Measurements from ENCODE around the gene TBATA.

GRCh38 chr10:70758757-70759514, 26.2 kb downstream of the TBATA start:
- no peak for TF ChIP-seq POLR2AphosphoS5 (IDR thresholded peaks at IDR 0.05)
- peak; percentile 31 to 72 (median 55) for TF ChIP-seq CTCF (IDR thresholded peaks at IDR 0.05)
- TF ChIP-seq POLR2A (IDR thresholded peaks at IDR 0.05) = no peak
